Choroid plexus epithelial cell (primary cell): ENCODE measurements around the gene STARD7.

ENCODE experiments used
- DNase-seq: peaks from one replicate; pipeline ENCODE4 v3.0.0-alpha.2; 2010; ENCODE audit warnings: low read depth
- H3K4me3 ChIP-seq: 2 replicates; pipeline ENCODE4 v1.5.1; 2011; ENCODE audit warnings: low read depth, mild to moderate bottlenecking, control low read depth, low read length, moderate library complexity
- TF ChIP-seq, protein P1 (sequence below): conservative IDR thresholded peaks from 2 replicates; pipeline ENCODE4 v1.5.1; 2011; ENCODE audit warnings: low read depth, mild to moderate bottlenecking, control low read depth, inconsistent platforms, low read length, moderate library complexity

The STARD7 gene

DNA sequence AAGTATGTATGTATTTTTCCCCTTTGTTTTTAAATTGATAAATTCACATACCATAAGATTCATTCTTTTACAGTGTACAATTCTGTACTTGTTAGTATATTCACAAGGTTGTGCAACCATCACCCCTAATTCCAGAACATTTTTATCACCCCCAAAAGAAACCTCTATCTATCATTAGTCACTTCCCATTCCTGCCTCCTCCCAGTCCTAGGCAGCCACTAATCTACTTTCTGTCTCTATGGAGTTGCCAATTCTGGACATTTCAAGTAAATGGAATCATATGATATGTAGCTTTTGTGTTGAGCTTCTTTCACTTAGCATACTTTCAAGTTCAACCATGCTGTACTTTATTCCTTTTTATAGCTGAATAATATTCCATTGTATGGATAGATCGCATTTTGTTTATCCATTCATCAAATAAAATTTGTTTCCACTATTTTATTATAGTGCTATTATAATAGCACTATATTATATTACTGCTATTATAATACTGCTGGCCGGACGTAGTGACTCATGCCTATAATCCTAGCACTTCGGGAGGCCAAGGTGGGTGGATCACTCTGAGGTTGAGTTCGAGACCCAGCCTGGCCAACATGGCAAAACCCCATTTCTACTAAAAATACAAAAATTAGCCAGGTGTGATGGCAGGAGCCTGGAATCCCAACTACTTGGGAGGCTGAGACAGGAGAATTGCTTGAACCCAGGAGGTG lies 10.9 kb downstream of the STARD7 start:
- no peak overlapping the region for H3K4me3 ChIP-seq
- TF ChIP-seq, protein P1, sequence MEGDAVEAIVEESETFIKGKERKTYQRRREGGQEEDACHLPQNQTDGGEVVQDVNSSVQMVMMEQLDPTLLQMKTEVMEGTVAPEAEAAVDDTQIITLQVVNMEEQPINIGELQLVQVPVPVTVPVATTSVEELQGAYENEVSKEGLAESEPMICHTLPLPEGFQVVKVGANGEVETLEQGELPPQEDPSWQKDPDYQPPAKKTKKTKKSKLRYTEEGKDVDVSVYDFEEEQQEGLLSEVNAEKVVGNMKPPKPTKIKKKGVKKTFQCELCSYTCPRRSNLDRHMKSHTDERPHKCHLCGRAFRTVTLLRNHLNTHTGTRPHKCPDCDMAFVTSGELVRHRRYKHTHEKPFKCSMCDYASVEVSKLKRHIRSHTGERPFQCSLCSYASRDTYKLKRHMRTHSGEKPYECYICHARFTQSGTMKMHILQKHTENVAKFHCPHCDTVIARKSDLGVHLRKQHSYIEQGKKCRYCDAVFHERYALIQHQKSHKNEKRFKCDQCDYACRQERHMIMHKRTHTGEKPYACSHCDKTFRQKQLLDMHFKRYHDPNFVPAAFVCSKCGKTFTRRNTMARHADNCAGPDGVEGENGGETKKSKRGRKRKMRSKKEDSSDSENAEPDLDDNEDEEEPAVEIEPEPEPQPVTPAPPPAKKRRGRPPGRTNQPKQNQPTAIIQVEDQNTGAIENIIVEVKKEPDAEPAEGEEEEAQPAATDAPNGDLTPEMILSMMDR = no peak
- DNase-seq = no peak

DNA sequence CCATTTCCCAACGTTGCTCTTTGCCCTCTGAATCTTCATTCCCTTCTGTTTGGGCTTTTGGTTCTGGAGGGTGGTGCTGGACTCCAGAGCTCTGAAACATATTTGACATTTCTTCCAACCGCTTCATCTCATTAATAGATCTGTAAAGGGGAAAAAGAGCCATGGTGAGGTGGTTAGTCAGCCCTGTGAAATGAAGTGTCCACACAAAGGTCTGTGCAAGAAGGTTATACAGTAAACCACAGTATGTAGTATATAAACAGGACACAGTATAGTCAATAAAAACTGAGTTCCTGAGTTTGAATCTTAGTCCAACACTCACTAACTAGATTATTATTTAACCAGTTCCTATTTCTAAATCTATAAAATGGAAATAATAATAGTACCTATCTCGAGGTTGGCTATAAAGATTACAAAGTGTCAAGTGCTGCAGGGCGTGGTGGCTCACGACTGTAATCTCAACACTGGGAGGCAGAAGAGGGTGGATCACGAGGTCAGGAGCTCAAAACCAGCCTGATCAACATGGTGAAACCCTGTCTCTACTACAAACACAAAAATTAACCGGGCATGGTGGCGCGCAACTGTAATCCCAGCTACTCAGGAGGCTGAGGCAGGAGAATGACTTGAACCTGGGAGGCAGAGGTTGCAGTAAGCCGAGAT lies 13.1 kb downstream of the STARD7 start:
- DNase-seq = peak; percentile 89
- TF ChIP-seq, protein P1 = no peak
- H3K4me3 ChIP-seq = no peak overlapping the region

DNA sequence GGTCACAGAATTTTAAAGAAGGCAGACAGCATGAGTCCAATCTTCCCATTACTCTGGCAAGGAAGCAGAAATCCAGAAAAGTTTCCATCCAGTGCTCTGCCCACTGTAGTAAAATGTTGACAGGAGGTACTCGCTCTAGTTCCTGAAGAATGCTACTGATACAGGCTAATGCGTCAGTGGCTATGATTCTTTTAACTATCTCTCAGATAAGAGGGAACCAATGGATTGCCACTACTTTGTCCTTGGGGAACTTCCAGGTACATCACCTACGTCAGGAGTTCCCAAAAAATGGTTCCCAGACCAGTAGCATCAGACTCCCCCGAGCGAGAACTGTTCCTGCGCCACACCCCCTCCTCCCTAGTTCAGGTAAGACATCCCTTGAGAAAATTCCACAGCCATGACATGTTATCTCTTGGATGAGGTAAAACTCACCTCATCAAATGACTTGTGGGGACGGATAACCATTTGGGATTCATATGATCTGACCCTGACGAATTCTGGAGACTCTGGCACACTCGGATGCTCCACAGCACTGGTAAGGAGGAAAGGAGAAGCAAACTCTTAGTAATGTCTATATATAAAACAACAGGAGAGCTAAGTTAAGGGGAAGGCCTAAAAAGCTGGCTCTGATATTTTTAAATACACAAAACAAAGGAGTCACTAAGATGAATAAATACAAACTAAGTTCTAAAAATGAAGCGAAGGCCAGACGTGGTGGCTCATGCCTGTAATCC lies 16.5 kb downstream of the STARD7 start:
- TF ChIP-seq, protein P1 = no peak
- no peak for DNase-seq
- no peak overlapping the region for H3K4me3 ChIP-seq

DNA sequence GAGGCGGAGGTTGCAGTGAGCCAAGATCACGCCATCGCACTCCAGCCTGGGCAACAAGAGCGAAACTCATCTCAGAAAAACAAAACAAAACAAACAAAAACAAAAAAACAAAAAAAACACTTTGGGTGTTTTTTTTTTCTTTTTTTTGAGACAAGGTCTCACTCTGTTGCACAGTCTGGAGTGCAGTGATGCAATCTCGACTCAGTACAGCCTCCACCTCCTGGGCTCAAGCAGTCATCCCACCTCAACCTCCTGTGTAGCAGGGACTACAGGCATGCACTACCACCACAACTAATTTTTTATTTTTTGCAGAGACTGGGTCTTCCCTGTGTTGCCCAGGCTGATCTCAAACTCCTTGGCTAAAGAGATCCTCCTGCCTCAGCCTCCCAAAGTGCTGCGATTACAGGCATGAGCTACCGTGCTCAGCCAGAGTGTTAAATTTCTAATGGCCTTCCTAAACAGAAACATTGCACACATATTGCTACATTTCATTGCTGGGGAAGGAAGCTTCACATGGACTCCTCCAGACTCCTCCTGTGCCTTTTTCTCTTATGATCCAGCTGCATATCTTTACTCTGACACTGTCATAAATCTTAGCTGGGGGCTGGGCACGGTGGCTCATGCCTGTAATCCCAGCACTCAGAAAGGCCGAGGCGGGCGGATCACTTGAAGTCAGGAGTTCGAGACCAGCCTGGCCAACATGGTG lies 19.7 kb downstream of the STARD7 start:
- H3K4me3 ChIP-seq = no peak overlapping the region
- peak; percentile 43 for DNase-seq
- TF ChIP-seq, protein P1 = no peak

DNA sequence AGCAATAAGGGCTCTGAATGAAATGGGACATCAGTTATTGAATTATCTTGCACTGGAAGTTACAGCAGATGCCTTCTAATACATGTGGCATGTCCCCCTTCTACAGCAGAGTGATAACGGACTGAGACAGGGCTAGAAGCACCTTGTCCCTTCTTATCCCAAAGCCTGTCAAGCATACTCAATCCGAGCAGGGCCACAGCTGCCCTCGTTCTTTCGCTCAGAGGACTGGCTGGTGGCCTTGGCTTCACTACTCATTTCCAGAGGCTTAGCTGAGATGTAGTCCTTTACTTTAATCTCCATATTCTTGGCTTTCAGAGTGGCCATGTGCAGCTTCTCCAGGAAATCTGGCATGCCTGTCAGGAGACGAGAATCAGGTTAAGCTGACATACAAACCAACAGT lies 22.1 kb downstream of the STARD7 start:
- TF ChIP-seq, protein P1 = no peak
- no peak overlapping the region for H3K4me3 ChIP-seq
- DNase-seq = no peak

DNA sequence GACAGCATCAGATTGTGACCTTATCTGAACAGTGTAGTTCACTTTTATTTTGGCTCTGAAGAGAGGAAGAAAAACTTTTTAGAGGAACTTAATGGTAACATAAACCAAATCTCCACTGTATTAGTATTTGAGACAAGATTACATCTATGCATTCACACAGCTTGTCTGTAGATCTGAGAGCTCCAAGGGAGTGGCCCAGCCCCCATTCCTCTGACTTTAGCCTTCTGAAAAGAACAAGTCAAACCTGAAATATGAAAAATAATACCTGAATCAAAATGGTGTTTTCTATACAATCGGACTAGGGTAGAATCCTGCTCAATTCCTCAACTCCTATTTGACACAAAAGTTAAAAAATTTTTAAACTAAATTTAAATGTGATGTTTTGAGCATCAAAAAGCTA lies 23.1 kb downstream of the STARD7 start:
- TF ChIP-seq, protein P1 = no peak
- no peak for DNase-seq
- no peak overlapping the region for H3K4me3 ChIP-seq
